Measurements from ENCODE around the gene GPR158. TPM values are rescaled to one million over a fixed set of nuclear protein-coding genes. Genes with fewer than 3 reads are reported as not detected.

Gene GPR158
- total and polyA plus RNA-seq, 2 of the 8 experiments (the other 6 are each of a cell fraction or from before 2014, with no cell fraction given) = 0.14 to 0.78 TPM

- no peaks in the 10 kb centered on the region for H3K27me3 ChIP-seq (replicated peaks in 1 of 4; ENCODE audit: control insufficient read depth in 3 of 4, extremely low read depth in 1 of 4, insufficient read depth in 3 of 4, low read length in 3 of 4)
- H2BK5ac ChIP-seq (ENCODE audit: low read depth, low read length) = no peak overlapping the region
- no peak overlapping the region for H2BK15ac ChIP-seq (ENCODE audit: low read length)
- no peak overlapping the region for H4K91ac ChIP-seq (replicated peaks; ENCODE audit: insufficient read length, low read length)
- POLR2A ChIA-PET (ENCODE audit: partially characterized antibody) = no interaction called here
- no peak overlapping the region for H2AK5ac ChIP-seq (ENCODE audit: low read depth, low read length)
- no peak overlapping the region for H3K4me2 ChIP-seq (ENCODE audit: insufficient read depth in 1 of 2, low read depth in 2 of 2, low read length in 2 of 2)
- no peak overlapping the region for H3K18ac ChIP-seq (ENCODE audit: extremely low read depth, low read length)
- no peaks in the 10 kb centered on the region for H3K4me1 ChIP-seq (replicated peaks in 1 of 4; ENCODE audit: control insufficient read depth in 3 of 4, insufficient read depth in 4 of 4, low read length in 3 of 4)
- H3K4me3 ChIP-seq (ENCODE audit: extremely low read depth in 1 of 4, insufficient read depth in 2 of 4, low read depth in 3 of 4, low read length in 4 of 4) = no peak overlapping the region
- no peaks in the 10 kb centered on the region for H4K20me1 ChIP-seq (replicated peaks in 1 of 2; ENCODE audit: control insufficient read depth in 1 of 2, insufficient read depth in 2 of 2, low read length in 2 of 2)
- no peak overlapping the region for H2BK120ac ChIP-seq (replicated peaks; ENCODE audit: low read depth, low read length)
- H3K79me2 ChIP-seq (ENCODE audit: control insufficient read depth in 1 of 2, insufficient read depth in 2 of 2, low read length in 2 of 2) = no peaks in the 10 kb centered on the region
- H3K27ac ChIP-seq (ENCODE audit: low read depth, low read length) = no peak overlapping the region
- no peak overlapping the region for H4K5ac ChIP-seq (ENCODE audit: insufficient read length, low read depth, low read length)
- no peak overlapping the region for H3K9ac ChIP-seq (replicated peaks in 1 of 4; ENCODE audit: extremely low read depth in 1 of 4, low read depth in 3 of 4, low read length in 3 of 4)
- H3K36me3 ChIP-seq (ENCODE audit: control insufficient read depth in 2 of 4, insufficient read depth in 4 of 4, low read length in 3 of 4) = no peaks in the 10 kb centered on the region
- CTCF ChIA-PET (ENCODE audit: partially characterized antibody) = no interaction called here
- H3K79me1 ChIP-seq (ENCODE audit: low read depth, low read length) = no peaks in the 10 kb centered on the region
- 87% methylated on average over 2 of the region's 2 CpGs; no CpG with 5 or more reads in 1 of the 2 experiments for WGBS, 2 experiments (ENCODE audit: extremely low coverage in 1 of 2, insufficient coverage in 1 of 2, insufficient read length in 1 of 2, insufficient replicate concordance in 2 of 2, low coverage in 1 of 2, low lambda C conversion rate in 2 of 2, missing lambda C conversion rate in 1 of 2)
- no peak overlapping the region for H3K56ac ChIP-seq (replicated peaks; ENCODE audit: insufficient read length, low read depth, low read length)
- no peak overlapping the region for H2BK12ac ChIP-seq (ENCODE audit: low read depth, low read length)
- H2AFZ ChIP-seq (ENCODE audit: low read length) = no peak overlapping the region
- H3K23me2 ChIP-seq (ENCODE audit: low read depth, low read length) = no peaks in the 10 kb centered on the region
- H3K4ac ChIP-seq (replicated peaks; ENCODE audit: insufficient read length, low read depth, low read length) = no peak overlapping the region
- TF ChIP-seq GABPA (IDR thresholded peaks at IDR 0.05; ENCODE audit: borderline replicate concordance, insufficient read depth, low read length) = no peak
- TF ChIP-seq CTBP2 (IDR thresholded peaks at IDR 0.05; ENCODE audit: borderline replicate concordance, insufficient read depth, insufficient read length, low read length) = no peak
- TF ChIP-seq SAP30 (IDR thresholded peaks at IDR 0.05; ENCODE audit: insufficient read depth, insufficient replicate concordance, low read length) = no peak
- TF ChIP-seq TAF1 (IDR thresholded peaks at IDR 0.05; ENCODE audit: low read depth, low read length) = no peak
- TF ChIP-seq SUZ12 (IDR thresholded peaks at IDR 0.05; ENCODE audit: low read length) = no peak
- TF ChIP-seq HDAC6 (IDR thresholded peaks at IDR 0.05; ENCODE audit: low read depth, low read length) = no peak
- H3K9me3 ChIP-seq (ENCODE audit: insufficient read depth in 2 of 2, low read depth in 1 of 2, low read length in 1 of 2) = no peaks in the 10 kb centered on the region
- DNase-seq (ENCODE audit: low read depth in 1 of 2, low spot score in 2 of 2) = no peak
- H3K14ac ChIP-seq (ENCODE audit: insufficient read length) = no peak overlapping the region
- no peak overlapping the region for H4K8ac ChIP-seq (ENCODE audit: extremely low read depth, insufficient read depth, low read length)
- no peak overlapping the region for H2BK20ac ChIP-seq (ENCODE audit: low read length)
- no peak overlapping the region for H3K23ac ChIP-seq (ENCODE audit: insufficient read length)
- FAIRE-seq = no peak
Measured at GRCh38 chr10:25261110-25261509, 86.3 kb downstream of the GPR158 start.
